Upper lobe of left lung (tissue), 4 donors: Measurements from ENCODE around the gene RMDN2.

Source experiments
- EP300 ChIP-seq, 4 donors: sonication (generic); formaldehyde crosslinking; IDR thresholded peaks; one replicate each; pipeline ENCODE4 v1.5.1; 2017; ENCODE audit warnings: antibody characterized with exemption in 4 of 4, control low read depth in 2 of 4
- POLR2A ChIP-seq, 4 donors: fragments of 450-650 bp; IDR thresholded peaks; one replicate each; pipeline ENCODE4 v1.5.1; 2016 to 2017; ENCODE audit warnings: antibody characterized with exemption in 4 of 4, mild to moderate bottlenecking in 2 of 4
- POLR2AphosphoS5 ChIP-seq, 2 donors: sonication (generic); formaldehyde crosslinking; IDR thresholded peaks; one replicate each; pipeline ENCODE4 v1.5.1; 2017; ENCODE audit warnings: antibody characterized with exemption in 2 of 2
- TF ChIP-seq, protein P1 (sequence below), 6 experiments: fragments of 450-650 bp in 4 of 6; fragments of 200-600 bp in 2 of 6; sonication (generic) in 2 of 6; IDR thresholded peaks; one replicate each; pipeline ENCODE4 v1.5.1; 2016 to 2019; ENCODE audit warnings: antibody characterized with exemption in 6 of 6

DNA sequence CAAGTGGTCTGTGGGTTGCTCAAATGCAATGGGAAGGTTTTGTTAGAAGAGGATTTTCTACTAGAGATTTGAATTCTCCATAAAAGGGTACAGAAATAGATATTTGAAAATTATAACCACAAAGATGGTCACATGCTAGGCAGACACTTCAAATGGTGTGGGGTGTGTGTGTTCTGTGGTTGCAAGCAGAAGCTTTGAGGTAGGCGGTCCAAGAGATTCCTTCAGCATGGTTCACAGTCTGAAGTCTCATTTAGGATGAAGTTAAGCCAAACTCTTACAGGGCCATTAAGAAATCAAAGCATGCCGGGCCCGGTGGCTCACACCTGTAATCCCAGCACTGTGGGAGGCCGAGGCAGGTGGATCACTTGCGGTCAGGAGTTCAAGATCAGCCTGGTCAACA is 38.3 kb upstream of the RMDN2 start:
- TF ChIP-seq, protein P1, sequence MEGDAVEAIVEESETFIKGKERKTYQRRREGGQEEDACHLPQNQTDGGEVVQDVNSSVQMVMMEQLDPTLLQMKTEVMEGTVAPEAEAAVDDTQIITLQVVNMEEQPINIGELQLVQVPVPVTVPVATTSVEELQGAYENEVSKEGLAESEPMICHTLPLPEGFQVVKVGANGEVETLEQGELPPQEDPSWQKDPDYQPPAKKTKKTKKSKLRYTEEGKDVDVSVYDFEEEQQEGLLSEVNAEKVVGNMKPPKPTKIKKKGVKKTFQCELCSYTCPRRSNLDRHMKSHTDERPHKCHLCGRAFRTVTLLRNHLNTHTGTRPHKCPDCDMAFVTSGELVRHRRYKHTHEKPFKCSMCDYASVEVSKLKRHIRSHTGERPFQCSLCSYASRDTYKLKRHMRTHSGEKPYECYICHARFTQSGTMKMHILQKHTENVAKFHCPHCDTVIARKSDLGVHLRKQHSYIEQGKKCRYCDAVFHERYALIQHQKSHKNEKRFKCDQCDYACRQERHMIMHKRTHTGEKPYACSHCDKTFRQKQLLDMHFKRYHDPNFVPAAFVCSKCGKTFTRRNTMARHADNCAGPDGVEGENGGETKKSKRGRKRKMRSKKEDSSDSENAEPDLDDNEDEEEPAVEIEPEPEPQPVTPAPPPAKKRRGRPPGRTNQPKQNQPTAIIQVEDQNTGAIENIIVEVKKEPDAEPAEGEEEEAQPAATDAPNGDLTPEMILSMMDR (IDR thresholded peaks at IDR 0.05), result no peak
- no peak for TF ChIP-seq POLR2A (IDR thresholded peaks at IDR 0.05)
- TF ChIP-seq POLR2AphosphoS5 (IDR thresholded peaks at IDR 0.05), result no peak
- TF ChIP-seq EP300 (IDR thresholded peaks at IDR 0.05), result no peak
